Smooth muscle cell (in vitro differentiated cells): Measurements from ENCODE around the gene UNC13C. TPM values are rescaled to one million over a fixed set of nuclear protein-coding genes. Genes with fewer than 3 reads are reported as not detected.

Source experiments
- DNase-seq: peaks from one replicate; lab custom pipeline; 2025; ENCODE audit not compliant: unreplicated experiment; lab: John Stamatoyannopoulos, UW
- H2AFZ ChIP-seq: fragments of 200-600 bp; sonication (generic); 2 replicates; pipeline ENCODE4 v1.6.0; 2016; ENCODE audit warnings: antibody characterized with exemption, low read depth, mild to moderate bottlenecking
- H3F3A ChIP-seq: fragments of 200-600 bp; sonication (generic); 2 replicates; pipeline ENCODE4 v1.6.0; 2017; ENCODE audit warnings: antibody characterized with exemption, low read depth
- H3K27ac ChIP-seq: fragments of 200-600 bp; sonication (generic); 2 replicates; pipeline ENCODE4 v1.5.1; 2016; ENCODE audit warnings: low read depth, mild to moderate bottlenecking
- H3K27me3 ChIP-seq: fragments of 200-600 bp; sonication (generic); 2 replicates; pipeline ENCODE4 v1.6.1; 2016; ENCODE audit warnings: low read depth, mild to moderate bottlenecking
- H3K36me3 ChIP-seq: fragments of 200-600 bp; sonication (generic); 2 replicates; pipeline ENCODE4 v1.5.1; 2016; ENCODE audit warnings: low read depth
- H3K4me1 ChIP-seq: fragments of 200-600 bp; sonication (generic); 2 replicates; pipeline ENCODE4 v1.5.1; 2016; ENCODE audit warnings: low read depth
- H3K4me2 ChIP-seq: fragments of 200-600 bp; sonication (generic); 2 replicates; pipeline ENCODE4 v1.6.0; 2016; ENCODE audit warnings: mild to moderate bottlenecking
- H3K4me3 ChIP-seq: fragments of 200-600 bp; sonication (generic); 2 replicates; pipeline ENCODE4 v1.5.1; 2016; ENCODE audit warnings: mild to moderate bottlenecking
- H3K79me2 ChIP-seq: fragments of 200-600 bp; sonication (generic); 2 replicates; pipeline ENCODE4 v1.6.0; 2016; ENCODE audit warnings: low read depth, mild to moderate bottlenecking
- H3K9ac ChIP-seq: fragments of 200-600 bp; sonication (generic); 2 replicates; pipeline ENCODE4 v1.6.0; 2016; ENCODE audit warnings: low read depth
- H3K9me3 ChIP-seq: fragments of 200-600 bp; sonication (generic); replicated peaks from 2 replicates; pipeline ENCODE4 v1.5.1; 2016; ENCODE audit warnings: low read depth
- H4K20me1 ChIP-seq: fragments of 200-600 bp; sonication (generic); 2 replicates; pipeline ENCODE4 v1.6.0; 2016; ENCODE audit warnings: low read depth
- CTCF ChIP-seq: fragments of 200-600 bp; sonication (generic); IDR thresholded peaks from 2 replicates; pipeline ENCODE4 v1.5.1; 2017; ENCODE audit warnings: borderline replicate concordance, mild to moderate bottlenecking, antibody characterized with exemption; ENCODE audit not compliant: insufficient read depth, poor library complexity, severe bottlenecking
- WGBS: methylation state at CpG from one replicate; pipeline ENCODE4 v1.1.7; 2016; ENCODE audit warnings: low lambda C conversion rate; 5-methylcytosine and 5-hydroxymethylcytosine counted together
- polyA plus RNA-seq: library from polyadenylated mRNA; unstranded; fragments of >200 nt; fragmentation: Nextera tagmentation; extraction: Ambion mirVana; gene quantifications from 2 replicates; pipeline ENCODE4 v1.2.1, GENCODE V29; 2016
- total RNA-seq: library from RNA; depleted of rRNA; stranded (reverse); fragments of >200 nt; gene quantifications from 2 replicates; pipeline ENCODE4 v1.2.3, GENCODE V29; 2014

UNC13C gene
- total and polyA plus RNA-seq, 2 experiments from 2014 or later: 0.85 to 4.0 TPM

- no peak for TF ChIP-seq CTCF
- Histone ChIP-seq H3K4me2 (no peak overlapping the region), H3K27me3 (no peaks in the 10 kb centered on the region), H3K79me2 (no peaks in the 10 kb centered on the region), H2AFZ (no peak overlapping the region), H3F3A (no peaks in the 10 kb centered on the region), H4K20me1 (no peaks in the 10 kb centered on the region), H3K27ac (no peak overlapping the region), H3K4me3 (no peak overlapping the region), H3K4me1 (no peaks in the 10 kb centered on the region), H3K9ac (no peak overlapping the region), H3K9me3 (no peaks in the 10 kb centered on the region), H3K36me3 (no peaks in the 10 kb centered on the region)
- WGBS: 80% methylated on average over 5 of the region's 5 CpGs
- DNase-seq: no peak
These were observed 396.1 kb downstream of the UNC13C start for GRCh38 chr15:54374184-54374952.

- Histone ChIP-seq H3K9me3 (no peaks in the 10 kb centered on the region), H3K36me3 (no peaks in the 10 kb centered on the region), H3K79me2 (no peaks in the 10 kb centered on the region), H3K4me3 (no peak overlapping the region), H3K4me1 (no peaks in the 10 kb centered on the region), H3K9ac (no peak overlapping the region), H4K20me1 (no peaks in the 10 kb centered on the region), H2AFZ (no peak overlapping the region), H3K27me3 (no peaks in the 10 kb centered on the region), H3K4me2 (no peak overlapping the region), H3F3A (no peaks in the 10 kb centered on the region), H3K27ac (no peak overlapping the region)
- no peak for DNase-seq
- WGBS: 85% methylated on average over 1 of the region's 1 CpG
- no peak for TF ChIP-seq CTCF
These were observed 409.6 kb downstream of the UNC13C start for GRCh38 chr15:54387799-54388198.

GRCh38 chr15:54388746-54389145 is 410.5 kb downstream of the UNC13C start:
- H3K4me2 ChIP-seq: no peak overlapping the region
- no peaks in the 10 kb centered on the region for H3K9me3 ChIP-seq
- no peak overlapping the region for H2AFZ ChIP-seq
- H3K27ac ChIP-seq: no peak overlapping the region
- no peaks in the 10 kb centered on the region for H4K20me1 ChIP-seq
- H3K4me1 ChIP-seq: no peaks in the 10 kb centered on the region
- H3F3A ChIP-seq: no peaks in the 10 kb centered on the region
- no peak overlapping the region for H3K4me3 ChIP-seq
- no peak for DNase-seq
- TF ChIP-seq CTCF: no peak
- no peaks in the 10 kb centered on the region for H3K79me2 ChIP-seq
- H3K36me3 ChIP-seq: no peaks in the 10 kb centered on the region
- no peak overlapping the region for H3K9ac ChIP-seq
- 84% methylated on average over 1 of the region's 1 CpG for WGBS
- H3K27me3 ChIP-seq: no peaks in the 10 kb centered on the region

- no peaks in the 10 kb centered on the region for H3K9me3 ChIP-seq
- H3K27ac ChIP-seq: no peak overlapping the region
- H3K9ac ChIP-seq: no peak overlapping the region
- no peaks in the 10 kb centered on the region for H3K27me3 ChIP-seq
- H3K79me2 ChIP-seq: no peaks in the 10 kb centered on the region
- H4K20me1 ChIP-seq: no peaks in the 10 kb centered on the region
- no peaks in the 10 kb centered on the region for H3F3A ChIP-seq
- no peak overlapping the region for H3K4me3 ChIP-seq
- H2AFZ ChIP-seq: no peak overlapping the region
- no peak for DNase-seq
- no peaks in the 10 kb centered on the region for H3K36me3 ChIP-seq
- 56% methylated on average over 2 of the region's 2 CpGs for WGBS
- H3K4me2 ChIP-seq: no peak overlapping the region
- no peaks in the 10 kb centered on the region for H3K4me1 ChIP-seq
- no peak for TF ChIP-seq CTCF
These were observed 432.2 kb downstream of the UNC13C start for GRCh38 chr15:54410481-54410880.
